DND-41 (cell line): ENCODE results near the gene GRIN3B.

ENCODE experiments used
- ATAC-seq: fragments of 200-7000 bp; cut with Tn5 transposase; 3 replicates; pipeline ENCODE4 v1.9.1; 2021; ENCODE audit warnings: low read depth; ENCODE audit not compliant: insufficient read depth
- DNase-seq: peaks from one replicate; pipeline ENCODE4 v3.0.0-alpha.2; 2020
- H2AFZ ChIP-seq: 2 replicates; pipeline ENCODE4 v1.6.0; 2012; ENCODE audit warnings: low read depth, low read length
- H3K27ac ChIP-seq: 2 replicates; pipeline ENCODE4 v1.5.1; 2012; ENCODE audit warnings: low read length, inconsistent platforms
- H3K27me3 ChIP-seq: fragments of 200-600 bp; sonication (generic); 2 replicates; pipeline ENCODE4 v1.6.0; 2012; ENCODE audit warnings: low read length, mild to moderate bottlenecking, inconsistent platforms; ENCODE audit not compliant: insufficient read depth, poor library complexity
- H3K36me3 ChIP-seq: 2 replicates; pipeline ENCODE4 v1.5.1; 2012; ENCODE audit warnings: low read length, inconsistent platforms; ENCODE audit not compliant: insufficient read depth
- H3K4me1 ChIP-seq: 2 replicates; pipeline ENCODE4 v1.5.1; 2012; ENCODE audit warnings: mild to moderate bottlenecking, low read length; ENCODE audit not compliant: insufficient read depth
- H3K4me2 ChIP-seq: 2 replicates; pipeline ENCODE4 v1.6.0; 2012; ENCODE audit warnings: mild to moderate bottlenecking, moderate library complexity, low read length, inconsistent platforms; ENCODE audit not compliant: insufficient read depth
- H3K4me3 ChIP-seq, 2 experiments: fragments of 200-600 bp in 1 of 2; shearing (Covaris generic) in 1 of 2; 2 replicates each; pipeline ENCODE4 v1.5.1; 2012 to 2016; ENCODE audit warnings: inconsistent platforms in 2 of 2, low read length in 2 of 2, mild to moderate bottlenecking in 2 of 2, low read depth in 1 of 2, moderate library complexity in 1 of 2
- H3K79me2 ChIP-seq: 2 replicates; pipeline ENCODE4 v1.6.0; 2012; ENCODE audit warnings: low read length, inconsistent platforms; ENCODE audit not compliant: insufficient read depth
- H3K9ac ChIP-seq: 2 replicates; pipeline ENCODE4 v1.6.0; 2012; ENCODE audit warnings: low read depth, mild to moderate bottlenecking, inconsistent platforms, low read length, moderate library complexity
- H3K9me3 ChIP-seq: 2 replicates; pipeline ENCODE4 v1.5.1; 2012; ENCODE audit warnings: low read length, moderate library complexity, mild to moderate bottlenecking, inconsistent platforms; ENCODE audit not compliant: insufficient read depth, severe bottlenecking
- H4K20me1 ChIP-seq: 2 replicates; pipeline ENCODE4 v1.6.0; 2012; ENCODE audit warnings: low read length; ENCODE audit not compliant: insufficient read depth
- CTCF ChIP-seq: IDR thresholded peaks from 2 replicates; pipeline ENCODE4 v1.5.1; 2012; ENCODE audit warnings: borderline replicate concordance, low read length, moderate library complexity, mild to moderate bottlenecking; ENCODE audit not compliant: poor library complexity, severe bottlenecking; ENCODE audit errors: extremely low read depth
- EZH2 ChIP-seq: IDR thresholded peaks from 3 replicates; pipeline ENCODE4 v1.6.1; 2012; ENCODE audit warnings: borderline replicate concordance, low read depth, mild to moderate bottlenecking, moderate library complexity, low read length, inconsistent platforms; ENCODE audit not compliant: severe bottlenecking

Gene GRIN3B

GRCh38 chr19:1037621-1038064 is 37.4 kb downstream of the GRIN3B start:
- Histone ChIP-seq H3K9ac (peak overlapping the region; percentile 39), H4K20me1 (0 out of 2 replicates have a peak, but pooled peaks cover 5% of the 10 kb centered on the region), H3K4me2 (peak overlapping the region; percentile 57), H3K4me1 (peaks cover 48% of the 10 kb centered on the region), H3K27ac (peak overlapping the region; percentile 68), H2AFZ (peak overlapping the region; percentile 64), H3K27me3 (no peaks in the 10 kb centered on the region), H3K36me3 (peaks cover 7% of the 10 kb centered on the region), H3K79me2 (no peaks in the 10 kb centered on the region), H3K9me3 (no peaks in the 10 kb centered on the region), H3K4me3 (peak overlapping the region in 1 of 2 experiments; percentile 28; a peak in 2 of 4 replicates)
- ATAC-seq (no peak), DNase-seq (no peak)
- TF ChIP-seq CTCF (no peak), EZH2 (no peak)

- Histone ChIP-seq H3K79me2 (no peaks in the 10 kb centered on the region), H2AFZ (peak overlapping the region; percentile 75), H3K9me3 (no peaks in the 10 kb centered on the region), H3K4me2 (peak overlapping the region; percentile 95), H3K27me3 (no peaks in the 10 kb centered on the region), H4K20me1 (peaks cover 8% of the 10 kb centered on the region; the same call in 1 of the 2 replicates), H3K4me3 (peak overlapping the region in 1 of 2 experiments; percentile 79; a peak in 2 of 4 replicates), H3K27ac (peak overlapping the region; percentile 51; the same call in 1 of the 2 replicates), H3K36me3 (peaks cover 10% of the 10 kb centered on the region), H3K9ac (peak overlapping the region; percentile 62), H3K4me1 (peaks cover 48% of the 10 kb centered on the region)
- TF ChIP-seq EZH2 = no peak
- TF ChIP-seq CTCF = no peak
- DNase-seq = no peak
- no peak for ATAC-seq
Measured at GRCh38 chr19:1038978-1039645, 38.9 kb downstream of the GRIN3B start.

- Histone ChIP-seq H4K20me1 (peaks cover 8% of the 10 kb centered on the region; the same call in 1 of the 2 replicates), H3K9me3 (no peaks in the 10 kb centered on the region), H3K36me3 (peaks cover 15% of the 10 kb centered on the region), H3K4me1 (peaks cover 48% of the 10 kb centered on the region), H3K4me2 (peak within 1 kb of the TSS; percentile 95), H3K27ac (peak within 1 kb of the TSS; percentile 54), H3K79me2 (no peaks in the 10 kb centered on the region), H3K27me3 (no peaks in the 10 kb centered on the region), H3K4me3 (peak within 1 kb of the TSS; percentile 39 to 79), H2AFZ (peak within 1 kb of the TSS; percentile 75), H3K9ac (peak within 1 kb of the TSS; percentile 62)
- ATAC-seq = peak; percentile 97
- TF ChIP-seq EZH2 (no peak), CTCF (peak; percentile 18)
- peak; percentile 99 for DNase-seq
Measured at GRCh38 chr19:1039646-1040475, 39.6 kb downstream of the GRIN3B start, which contains the start of gene ABCA7. Gene ABCA7 (plus strand): TSS chr19:1040107. CDS start chr19:1041362, 1,255 bp downstream.
